Measurements from ENCODE around the gene TBX5.

- TF ChIP-seq POLR2A (IDR thresholded peaks at IDR 0.05) (no peak), CTCF (IDR thresholded peaks at IDR 0.05) (no peak)
Measured at GRCh38 chr12:114392909-114393308, 13.0 kb downstream of the TBX5 start.

Data from vagina (tissue), 2 donors.